Fibroblast of the aortic adventitia (primary cell): Measurements from ENCODE around the gene GPR171. TPM values are rescaled to one million over a fixed set of nuclear protein-coding genes. Genes with fewer than 3 reads are reported as not detected.
"Not testable (repeated sequence)": the region's sequence is repeated elsewhere in the genome, so short reads cannot be mapped to it uniquely, and the experiment has no call there.

ENCODE experiments used
- DNase-seq: peaks from one replicate; pipeline ENCODE4 v3.0.0-alpha.2; 2010; ENCODE audit warnings: low read depth
- H3K4me3 ChIP-seq: 2 replicates; pipeline ENCODE4 v1.5.1; 2011; ENCODE audit warnings: low read depth, mild to moderate bottlenecking, control low read depth, low read length, moderate library complexity
- CTCF ChIP-seq: IDR thresholded peaks from 2 replicates; pipeline ENCODE4 v1.5.1; 2011; ENCODE audit warnings: mild to moderate bottlenecking, low read length, control low read depth, inconsistent platforms; ENCODE audit not compliant: insufficient read depth
- total RNA-seq: library from RNA; depleted of rRNA; stranded (reverse); fragments of >200 nt; gene quantifications from 2 replicates; pipeline ENCODE4 v1.2.3, GENCODE V29; 2012; ENCODE audit warnings: low replicate concordance

GPR171 gene
- not detected in 2 replicates for total RNA-seq

GRCh38 chr3:151203051-151203420 lies at the start of gene GPR171:
GPR171 (minus strand) TSS chr3:151203216; CDS start chr3:151199386, 3,830 bp downstream.
- no peak for DNase-seq
- TF ChIP-seq CTCF, result no peak
- H3K4me3 ChIP-seq, result no peak within 1 kb of the TSS

- DNase-seq, result no peak
- TF ChIP-seq CTCF, result no peak
- no peak overlapping the region for H3K4me3 ChIP-seq
These were observed 45.8 kb upstream of the GPR171 start for GRCh38 chr3:151248772-151249337.

- DNase-seq, H3K4me3 ChIP-seq: not testable (repeated sequence)
These were observed 39.0 kb upstream of the GPR171 start for GRCh38 chr3:151242006-151242405.

GRCh38 chr3:151236736-151237135 lies 33.7 kb upstream of the GPR171 start:
- no peak for TF ChIP-seq CTCF
- no peak for DNase-seq
- no peak overlapping the region for H3K4me3 ChIP-seq

GRCh38 chr3:151236316-151236715 lies 33.3 kb upstream of the GPR171 start:
- TF ChIP-seq CTCF, result no peak
- no peak for DNase-seq
- no peak overlapping the region for H3K4me3 ChIP-seq

- no peak for TF ChIP-seq CTCF
- no peak overlapping the region for H3K4me3 ChIP-seq
- DNase-seq, result no peak
These were observed 31.8 kb upstream of the GPR171 start for GRCh38 chr3:151234825-151235224.

- H3K4me3 ChIP-seq, result no peak overlapping the region
- no peak for TF ChIP-seq CTCF
- no peak for DNase-seq
These were observed 30.0 kb upstream of the GPR171 start for GRCh38 chr3:151232991-151233390.

GRCh38 chr3:151232403-151232802 lies 29.4 kb upstream of the GPR171 start:
- not testable (repeated sequence) for DNase-seq, H3K4me3 ChIP-seq
